Measurements from ENCODE around the gene BAZ2A. TPM values are rescaled to one million over a fixed set of nuclear protein-coding genes. Genes with fewer than 3 reads are reported as not detected.

BAZ2A gene
- polyA plus RNA-seq, 6 donors from 2014 or later: 17.3 to 56.0 (median 33.5) TPM

- no peak for ATAC-seq (ENCODE audit: low read depth in 2 of 2)
- Mint-ChIP-seq H3K4me1 (peaks cover 66 to 85% (median 80%) of the 10 kb centered on the region in 3 donors), H3K27me3 (no peaks in the 10 kb centered on the region), H3K9me3 (no peaks in the 10 kb centered on the region), H3K27ac (peak overlapping the region; percentile 62 to 95 (median 90)), H3K36me3 (peaks cover 0 to 3% of the 10 kb centered on the region in 2 donors), H3K4me3 (peak overlapping the region; percentile 71 to 99 (median 92))
- DNase-seq: no peak
These were observed 2.8 kb upstream of the BAZ2A start for GRCh38 chr12:56632701-56633467.

DNA sequence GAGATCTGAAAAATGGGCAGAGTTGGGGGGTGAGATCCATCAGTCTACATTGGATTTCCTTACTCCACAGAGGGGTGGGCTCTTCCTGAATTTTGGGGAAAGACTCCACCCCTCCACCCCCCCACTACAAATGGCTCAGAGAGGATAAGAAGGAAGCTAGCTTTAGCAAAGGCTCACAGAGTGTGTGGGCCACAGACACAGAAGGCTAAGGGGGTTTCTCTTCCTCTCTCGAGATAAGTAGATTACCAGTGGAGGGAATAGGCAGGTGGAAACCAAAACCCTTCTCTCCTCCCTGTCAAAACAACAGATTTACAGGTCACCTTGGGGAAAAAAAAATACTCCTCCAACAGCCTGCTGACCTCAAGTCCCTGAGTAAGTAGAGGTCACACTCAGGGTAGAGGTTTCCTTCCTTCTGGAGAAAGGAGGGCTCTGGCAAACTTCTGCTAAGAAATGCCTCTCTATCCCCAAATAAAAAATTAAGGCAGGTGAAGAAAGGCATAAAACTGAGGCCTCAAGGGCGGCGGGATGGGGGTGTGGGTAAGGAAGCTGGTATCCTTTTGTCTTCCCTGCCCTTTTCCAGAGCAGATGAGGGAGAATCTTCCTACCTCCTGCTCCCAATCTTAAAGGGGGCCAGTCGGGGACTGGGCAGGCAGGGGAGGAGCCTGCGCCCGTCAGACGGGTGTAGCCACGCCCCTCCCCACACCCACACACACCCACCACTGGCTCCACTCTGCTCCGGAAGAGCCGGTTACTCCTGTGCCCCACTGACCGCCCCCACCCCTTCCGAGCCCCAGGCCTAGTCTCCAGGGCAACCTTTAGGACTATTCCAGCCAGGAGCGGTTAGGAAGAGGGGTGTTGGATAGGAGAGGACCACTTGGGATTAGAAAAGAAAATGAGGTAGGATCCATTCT is 1.9 kb upstream of the BAZ2A start:
- Mint-ChIP-seq H3K9me3 (no peaks in the 10 kb centered on the region), H3K27me3 (no peaks in the 10 kb centered on the region), H3K4me3 (peak overlapping the region; percentile 22 to 99 (median 92)), H3K27ac (peak overlapping the region; percentile 53 to 95 (median 90)), H3K4me1 (peaks cover 65 to 82% (median 78%) of the 10 kb centered on the region in 3 donors), H3K36me3 (no peaks in the 10 kb centered on the region)
- ATAC-seq (ENCODE audit: low read depth in 2 of 2): peak; percentile 11 to 12
- DNase-seq: peak; percentile 52

- Mint-ChIP-seq H3K4me3 (peak overlapping the region; percentile 86 to 99 (median 94)), H3K4me1 (peaks cover 52 to 75% (median 64%) of the 10 kb centered on the region in 3 donors), H3K36me3 (peaks cover 0 to 4% of the 10 kb centered on the region in 2 donors), H3K27ac (peak overlapping the region; percentile 86 to 98 (median 96)), H3K27me3 (no peaks in the 10 kb centered on the region), H3K9me3 (no peaks in the 10 kb centered on the region)
- DNase-seq: peak; percentile 26
- peak; percentile 19 to 21 for ATAC-seq (ENCODE audit: low read depth in 2 of 2)
These were observed 507 bp downstream of the BAZ2A start for GRCh38 chr12:56629459-56630179.

DNA sequence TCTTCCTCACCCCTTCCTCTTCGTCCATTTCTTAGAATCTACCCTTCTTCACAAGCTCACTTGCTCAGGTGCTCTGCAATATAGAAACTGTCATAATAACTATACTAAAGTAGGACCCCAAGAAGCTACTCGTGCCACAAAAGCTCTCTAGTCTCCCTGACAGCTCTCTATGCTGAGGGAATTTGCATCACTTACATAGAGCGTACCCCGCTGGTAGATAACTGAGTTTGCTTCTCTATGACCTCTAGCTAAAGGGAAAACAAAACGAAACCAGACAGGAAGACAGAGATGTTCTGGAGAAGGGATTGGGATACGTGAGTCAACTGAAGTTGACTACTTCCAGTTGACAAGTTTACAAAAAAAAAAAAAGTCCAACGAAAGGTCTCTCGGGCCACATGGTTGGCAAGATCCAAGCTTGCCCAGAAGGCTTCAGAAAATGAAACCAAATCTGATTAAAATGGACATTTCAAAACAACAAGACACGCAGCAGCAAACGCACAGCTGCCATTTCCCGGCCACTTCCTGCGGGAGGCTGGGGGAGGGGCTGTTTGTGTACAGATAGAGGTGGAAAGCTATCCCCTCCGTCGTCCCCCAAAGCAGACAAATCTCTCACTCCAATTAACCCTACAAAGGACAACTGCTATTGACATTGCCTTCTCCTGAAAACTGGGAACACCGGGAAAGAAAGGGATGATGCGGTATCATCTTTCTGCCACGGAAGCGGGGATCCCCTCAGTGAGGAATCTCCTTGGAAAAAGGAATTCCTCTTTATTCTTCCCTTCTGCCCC is 1.3 kb downstream of the BAZ2A start:
- DNase-seq (peak; percentile 72), ATAC-seq (ENCODE audit: low read depth in 2 of 2) (peak; percentile 34 to 37)
- Mint-ChIP-seq H3K27me3 (no peaks in the 10 kb centered on the region), H3K9me3 (no peaks in the 10 kb centered on the region), H3K4me3 (peak overlapping the region; percentile 86 to 99 (median 94)), H3K4me1 (peaks cover 52 to 75% (median 64%) of the 10 kb centered on the region in 3 donors), H3K36me3 (peaks cover 0 to 4% of the 10 kb centered on the region in 2 donors), H3K27ac (peak overlapping the region; percentile 86 to 98 (median 96))

- Mint-ChIP-seq H3K36me3 (peaks cover 0 to 4% of the 10 kb centered on the region in 2 donors), H3K4me1 (peaks cover 43 to 69% (median 60%) of the 10 kb centered on the region in 3 donors), H3K9me3 (no peaks in the 10 kb centered on the region), H3K27ac (peak overlapping the region; percentile 83 to 95 (median 89)), H3K27me3 (no peaks in the 10 kb centered on the region), H3K4me3 (peak overlapping the region in 6 of 8 donors; percentile 12 to 99 (median 65))
- peak; percentile 55 for DNase-seq
- peak; percentile 45 to 46 for ATAC-seq (ENCODE audit: low read depth in 2 of 2)
These were observed 3.4 kb downstream of the BAZ2A start for GRCh38 chr12:56626701-56627100.

- Mint-ChIP-seq H3K4me3 (no peak overlapping the region), H3K9me3 (no peaks in the 10 kb centered on the region), H3K27me3 (no peaks in the 10 kb centered on the region), H3K36me3 (peaks cover 0 to 9% of the 10 kb centered on the region in 2 donors), H3K4me1 (peaks cover 35 to 73% (median 52%) of the 10 kb centered on the region in 3 donors), H3K27ac (peak overlapping the region in 3 of 6 donors; percentile 26 to 86 (median 47))
- DNase-seq (no peak), ATAC-seq (ENCODE audit: low read depth in 2 of 2) (no peak)
These were observed 7.6 kb downstream of the BAZ2A start for GRCh38 chr12:56622535-56622934.

DNA sequence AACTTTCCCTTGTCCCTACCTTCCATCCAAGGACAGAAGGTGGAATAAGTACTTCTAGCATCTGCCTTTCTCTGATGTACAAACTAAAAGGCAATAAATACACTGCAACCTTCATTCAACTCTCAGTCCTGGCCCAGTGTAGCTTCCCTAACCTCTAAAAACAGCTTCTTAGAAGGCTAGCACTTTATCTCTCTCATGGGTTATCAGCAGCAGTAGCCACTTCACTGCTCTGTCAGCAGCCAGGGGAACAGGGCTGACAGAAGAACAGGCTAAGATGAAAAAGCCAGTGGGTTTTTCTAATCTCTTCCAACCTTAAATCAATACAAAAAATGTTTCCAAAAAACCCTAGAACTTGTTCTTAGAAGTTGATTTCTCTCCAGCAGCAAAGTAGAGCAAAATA is 13.2 kb downstream of the BAZ2A start:
- ATAC-seq (ENCODE audit: low read depth in 2 of 2): no peak
- no peak overlapping the region for H3K4me3 Mint-ChIP-seq
- no peaks in the 10 kb centered on the region for H3K27me3 Mint-ChIP-seq
- peaks cover 30 to 41% of the 10 kb centered on the region in 2 donors for H3K36me3 Mint-ChIP-seq
- no peaks in the 10 kb centered on the region for H3K9me3 Mint-ChIP-seq
- DNase-seq: no peak
- H3K4me1 Mint-ChIP-seq: peaks cover 16 to 39% (median 32%) of the 10 kb centered on the region in 3 donors
- peak overlapping the region in 4 of 6 donors; percentile 21 to 91 (median 66) for H3K27ac Mint-ChIP-seq

GRCh38 chr12:56616244-56616643 is 13.9 kb downstream of the BAZ2A start:
- Mint-ChIP-seq H3K27ac (peak overlapping the region in 2 of 6 donors; percentile 51 to 61), H3K27me3 (no peaks in the 10 kb centered on the region), H3K4me1 (peaks cover 18 to 38% (median 27%) of the 10 kb centered on the region in 3 donors), H3K36me3 (peaks cover 36 to 48% of the 10 kb centered on the region in 2 donors), H3K4me3 (no peak overlapping the region), H3K9me3 (no peaks in the 10 kb centered on the region)
- DNase-seq: no peak
- no peak for ATAC-seq (ENCODE audit: low read depth in 2 of 2)

DNA sequence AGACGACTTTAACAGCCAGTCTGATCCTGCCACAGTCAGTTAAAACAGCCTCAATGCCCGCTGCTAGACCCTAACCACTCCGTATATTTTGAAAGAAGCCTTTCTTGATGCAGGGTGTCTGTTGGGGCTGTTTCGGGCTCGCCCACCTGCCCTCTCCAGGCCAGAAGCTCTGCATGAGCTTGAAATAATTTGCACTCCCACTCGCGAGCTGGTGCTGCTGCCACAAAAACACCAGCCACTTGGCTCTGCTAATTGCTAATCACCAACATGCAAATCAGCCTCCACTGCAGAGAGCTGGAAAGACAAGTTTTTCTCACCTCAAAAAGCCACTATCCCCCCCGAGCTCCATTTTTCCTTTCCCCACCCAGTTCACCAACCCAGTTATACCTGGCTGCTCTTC is 15.5 kb downstream of the BAZ2A start:
- Mint-ChIP-seq H3K4me3 (no peak overlapping the region), H3K9me3 (no peaks in the 10 kb centered on the region), H3K36me3 (peaks cover 46 to 61% of the 10 kb centered on the region in 2 donors), H3K27ac (peak overlapping the region in 1 of 6 donors; percentile 80), H3K4me1 (peaks cover 17 to 22% (median 18%) of the 10 kb centered on the region in 3 donors), H3K27me3 (no peaks in the 10 kb centered on the region)
- no peak for DNase-seq
- ATAC-seq (ENCODE audit: low read depth in 2 of 2): no peak

GRCh38 chr12:56604355-56604754 is 25.8 kb downstream of the BAZ2A start:
- H3K36me3 Mint-ChIP-seq: peaks cover 38 to 50% of the 10 kb centered on the region in 2 donors
- no peaks in the 10 kb centered on the region for H3K9me3 Mint-ChIP-seq
- DNase-seq (no peak), ATAC-seq (ENCODE audit: low read depth in 2 of 2) (no peak)
- H3K27me3 Mint-ChIP-seq: no peaks in the 10 kb centered on the region
- no peaks in the 10 kb centered on the region for H3K4me1 Mint-ChIP-seq
- peak overlapping the region in 2 of 6 donors; percentile 20 to 88 for H3K27ac Mint-ChIP-seq
- H3K4me3 Mint-ChIP-seq: no peak overlapping the region

GRCh38 chr12:56602239-56602638 is 27.9 kb downstream of the BAZ2A start:
- peaks cover 38 to 61% of the 10 kb centered on the region in 2 donors for H3K36me3 Mint-ChIP-seq
- no peaks in the 10 kb centered on the region for H3K9me3 Mint-ChIP-seq
- H3K27me3 Mint-ChIP-seq: no peaks in the 10 kb centered on the region
- H3K27ac Mint-ChIP-seq: no peak overlapping the region
- DNase-seq (no peak), ATAC-seq (ENCODE audit: low read depth in 2 of 2) (no peak)
- H3K4me3 Mint-ChIP-seq: no peak overlapping the region
- no peaks in the 10 kb centered on the region for H3K4me1 Mint-ChIP-seq

- ATAC-seq (ENCODE audit: low read depth in 2 of 2): peak; percentile 64 to 72
- Mint-ChIP-seq H3K27me3 (no peaks in the 10 kb centered on the region), H3K9me3 (no peaks in the 10 kb centered on the region), H3K4me1 (peaks cover 0 to 4% (median 3%) of the 10 kb centered on the region in 3 donors), H3K36me3 (peaks cover 34 to 64% of the 10 kb centered on the region in 2 donors), H3K27ac (peak overlapping the region in 2 of 6 donors; percentile 41 to 81), H3K4me3 (peak overlapping the region in 1 of 8 donors; percentile 15)
- DNase-seq: peak; percentile 14
These were observed 28.6 kb downstream of the BAZ2A start for GRCh38 chr12:56601503-56601902.
